SK-N-SH (cell line): Measurements from ENCODE around the gene GAS2L1.

Source experiments
- EP300 ChIP-seq, 2 experiments: IDR thresholded peaks; 2 replicates each; pipeline versions ENCODE4 v1.4.0 to v1.6.1; 2012; ENCODE audit warnings: borderline replicate concordance in 1 of 2, low read depth in 1 of 2, low read length in 1 of 2
- RAD21 ChIP-seq: IDR thresholded peaks from 2 replicates; pipeline ENCODE4 v1.6.1; 2012; ENCODE audit warnings: mild to moderate bottlenecking, low read length

GRCh38 chr22:29299136-29299900 is 7.1 kb upstream of the GAS2L1 start:
- TF ChIP-seq RAD21 (no peak), EP300 (IDR thresholded peaks at IDR 0.05; ENCODE audit: borderline replicate concordance in 1 of 2, low read depth in 1 of 2, low read length in 1 of 2) (no peak)
